ENCODE results near the gene DGKI.

DNA sequence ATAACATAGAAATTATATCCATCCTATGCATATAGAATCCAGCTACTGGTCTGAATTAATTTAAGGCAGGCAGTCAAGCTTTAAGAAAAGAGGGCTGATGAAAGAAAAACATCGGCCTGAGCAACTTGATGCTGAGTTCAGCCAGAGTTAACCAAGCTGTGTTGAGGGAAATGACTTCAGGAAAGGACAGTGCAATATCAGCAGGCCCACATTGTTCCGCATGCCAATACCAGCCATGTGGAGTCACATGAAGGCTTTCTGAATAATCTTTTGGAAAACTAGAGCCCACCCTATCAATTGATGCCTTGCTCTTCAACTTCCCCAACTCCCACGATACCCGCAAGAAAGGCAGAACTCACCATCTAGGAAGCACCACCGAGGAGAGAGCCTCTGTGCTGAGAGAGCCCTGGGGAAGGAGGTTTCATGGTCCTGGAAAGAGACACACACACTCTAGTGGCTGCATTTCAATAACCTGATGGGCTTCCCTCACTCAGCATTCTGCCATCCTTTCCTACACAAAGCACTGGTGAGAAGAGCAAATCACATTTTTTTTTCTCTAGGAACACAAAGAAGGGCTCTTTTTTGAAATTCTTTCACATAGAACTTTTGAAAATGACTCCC, 377.5 kb downstream of the DGKI start:
- no peak for TF ChIP-seq SP1 (IDR thresholded peaks at IDR 0.05)
- no peak for TF ChIP-seq FOXM1 (IDR thresholded peaks at IDR 0.05; ENCODE audit: borderline replicate concordance)
- no peak for TF ChIP-seq FOXA1 (IDR thresholded peaks at IDR 0.05)
- no peak for TF ChIP-seq L3MBTL2 (conservative IDR thresholded peaks at IDR 0.05)
- TF ChIP-seq ZNF384 (IDR thresholded peaks at IDR 0.05): no peak
- TF ChIP-seq BHLHE40 (IDR thresholded peaks at IDR 0.05; ENCODE audit: borderline replicate concordance): no peak
- TF ChIP-seq SUZ12 (IDR thresholded peaks at IDR 0.05): no peak
- no peak for TF ChIP-seq ARNT (IDR thresholded peaks at IDR 0.05)
- TF ChIP-seq, protein P1, sequence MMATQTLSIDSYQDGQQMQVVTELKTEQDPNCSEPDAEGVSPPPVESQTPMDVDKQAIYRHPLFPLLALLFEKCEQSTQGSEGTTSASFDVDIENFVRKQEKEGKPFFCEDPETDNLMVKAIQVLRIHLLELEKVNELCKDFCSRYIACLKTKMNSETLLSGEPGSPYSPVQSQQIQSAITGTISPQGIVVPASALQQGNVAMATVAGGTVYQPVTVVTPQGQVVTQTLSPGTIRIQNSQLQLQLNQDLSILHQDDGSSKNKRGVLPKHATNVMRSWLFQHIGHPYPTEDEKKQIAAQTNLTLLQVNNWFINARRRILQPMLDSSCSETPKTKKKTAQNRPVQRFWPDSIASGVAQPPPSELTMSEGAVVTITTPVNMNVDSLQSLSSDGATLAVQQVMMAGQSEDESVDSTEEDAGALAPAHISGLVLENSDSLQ (IDR thresholded peaks at IDR 0.05): no peak
- TF ChIP-seq TARDBP (IDR thresholded peaks at IDR 0.05): no peak
- no peak for TF ChIP-seq HDGF (IDR thresholded peaks at IDR 0.05; ENCODE audit: borderline replicate concordance)
- no peak for TF ChIP-seq FOXK2 (IDR thresholded peaks at IDR 0.05)
- TF ChIP-seq LEF1 (IDR thresholded peaks at IDR 0.05; ENCODE audit: borderline replicate concordance): no peak
- no peak for TF ChIP-seq ELF4 (IDR thresholded peaks at IDR 0.05)
